KG1 (cell line): ENCODE data around the gene TBX15.

Experiments
- DNase-seq: peaks from one replicate; lab custom pipeline; 2025; lab: John Stamatoyannopoulos, UW

Gene TBX15

GRCh38 chr1:118890851-118891384 is 97.2 kb downstream of the TBX15 start:
- no peak for DNase-seq

DNA sequence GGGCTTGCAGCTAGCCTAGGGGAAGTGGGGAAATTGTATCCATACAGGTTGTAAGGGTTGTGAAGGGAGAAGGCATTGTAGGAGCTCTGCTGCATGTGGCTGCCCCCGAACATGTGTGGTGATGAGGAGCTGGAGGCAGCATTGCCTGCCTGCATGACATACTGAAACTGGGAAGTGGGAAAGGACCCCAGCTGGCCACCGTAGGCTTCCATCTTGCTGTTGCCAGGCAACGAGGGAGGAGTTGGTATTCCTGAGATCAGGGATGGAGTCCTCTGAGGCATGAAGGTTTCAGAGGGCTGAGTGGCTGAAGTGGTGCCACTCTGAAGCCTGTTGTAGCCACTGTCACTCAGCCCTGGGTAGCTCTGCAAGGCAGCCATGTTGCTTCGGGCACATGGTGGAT is 103.2 kb downstream of the TBX15 start:
- DNase-seq, result no peak

GRCh38 chr1:118881751-118882150 is 106.4 kb downstream of the TBX15 start:
- DNase-seq, result no peak

DNA sequence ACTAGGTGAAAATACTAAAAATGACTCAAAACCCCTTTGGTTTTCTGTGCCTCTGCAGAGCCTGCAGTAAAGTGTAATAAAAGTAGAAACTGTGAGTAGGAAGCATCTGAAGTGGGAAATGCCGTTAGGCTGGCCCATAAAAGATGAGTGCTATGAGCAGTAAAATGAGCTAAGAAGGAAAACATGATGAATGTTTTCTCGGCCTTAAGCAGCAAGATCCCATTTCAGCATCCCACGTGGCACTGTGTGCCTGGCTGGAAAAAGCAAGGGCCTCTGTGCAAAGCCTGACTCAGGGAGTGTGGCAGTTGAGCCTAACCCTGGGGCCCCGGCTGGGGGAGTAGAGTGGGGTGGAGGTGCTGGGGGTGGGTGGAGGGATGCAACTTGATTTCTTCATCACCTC is 109.5 kb downstream of the TBX15 start:
- DNase-seq, result no peak

GRCh38 chr1:118877668-118878396 is 110.3 kb downstream of the TBX15 start:
- no peak for DNase-seq

DNA sequence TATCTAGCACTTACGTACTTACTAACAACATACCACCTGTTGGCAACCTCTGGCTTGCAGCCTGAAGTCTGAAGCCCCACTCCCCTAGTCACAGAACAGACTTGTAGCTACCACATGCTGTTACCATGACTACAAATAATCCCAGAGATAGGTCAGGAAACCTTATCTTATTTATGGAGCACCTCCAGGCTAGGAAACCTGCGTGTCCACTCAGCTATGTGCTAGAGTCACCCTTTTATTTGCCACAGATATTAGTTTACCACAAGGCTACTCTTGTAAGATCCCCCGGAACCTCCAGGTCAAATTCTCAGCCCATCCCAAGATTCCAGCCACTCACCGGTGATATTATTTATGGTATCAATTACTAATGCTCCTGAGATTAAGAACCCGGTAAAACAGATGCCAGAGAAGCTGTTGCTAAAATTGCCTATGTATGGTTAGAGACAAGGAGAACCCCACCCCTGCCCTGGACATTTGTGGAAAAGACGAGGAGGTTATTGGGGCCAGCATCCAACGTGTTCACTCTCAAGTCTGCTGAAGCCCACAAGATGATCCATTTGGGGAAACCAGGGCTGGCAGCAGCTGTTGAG is 116.5 kb downstream of the TBX15 start:
- DNase-seq, result no peak

DNA sequence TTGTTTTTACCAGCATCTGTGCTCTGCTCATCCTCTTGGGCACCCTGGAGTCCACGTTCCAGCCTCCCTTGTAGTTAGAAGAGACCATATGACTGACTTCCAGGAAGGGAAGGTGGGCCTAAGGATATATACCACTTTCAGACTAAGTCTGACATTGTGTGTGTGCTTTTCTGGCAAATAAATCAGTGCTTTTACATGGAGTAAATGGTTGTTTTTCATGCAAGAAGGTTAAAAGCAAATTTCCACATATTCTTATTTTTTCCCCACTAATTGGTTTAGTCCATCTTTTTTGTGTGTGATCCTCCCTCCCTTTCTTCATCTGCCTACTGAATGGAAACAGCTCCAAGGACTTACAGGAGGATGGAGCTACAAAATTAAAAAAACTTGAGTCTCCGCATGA is 119.8 kb downstream of the TBX15 start:
- DNase-seq, result no peak

DNA sequence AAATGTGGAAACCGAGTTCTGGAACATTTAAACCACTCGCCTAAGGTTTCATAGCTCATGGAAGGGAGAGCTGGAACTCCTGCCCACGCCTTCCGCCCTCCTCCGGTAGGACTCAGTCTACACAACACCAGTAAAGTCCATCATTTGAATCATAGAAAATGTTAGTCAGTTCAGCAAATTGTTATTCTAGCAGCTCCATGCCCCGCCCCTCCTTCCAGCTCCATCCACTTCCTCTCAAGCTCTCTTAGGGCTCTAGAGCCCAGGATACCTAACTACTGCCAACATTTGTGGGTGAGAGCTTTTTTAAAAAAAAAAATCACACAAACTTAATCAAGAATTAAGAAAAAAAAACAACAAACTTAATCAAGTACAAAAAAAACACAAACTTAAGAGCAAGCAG is 121.8 kb downstream of the TBX15 start:
- DNase-seq, result no peak

DNA sequence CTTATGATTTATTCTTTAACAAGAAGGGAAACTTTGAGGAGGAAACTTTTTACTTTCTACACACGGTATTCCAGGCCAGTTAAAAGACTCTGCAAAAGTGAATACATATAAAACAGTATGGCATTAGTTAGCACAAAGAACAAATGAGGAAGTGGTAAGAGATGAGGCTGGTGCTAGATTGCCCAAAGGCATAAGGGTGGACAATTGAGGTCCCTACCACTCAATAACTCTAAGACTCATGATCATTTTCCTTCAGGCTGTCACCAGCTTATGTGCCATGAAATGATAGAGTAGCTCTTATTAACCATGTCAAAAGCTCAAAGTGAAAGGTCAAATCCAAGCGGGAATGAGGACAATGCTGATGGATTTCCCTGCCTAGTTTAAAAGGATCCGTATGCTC is 124.5 kb downstream of the TBX15 start:
- DNase-seq, result no peak

DNA sequence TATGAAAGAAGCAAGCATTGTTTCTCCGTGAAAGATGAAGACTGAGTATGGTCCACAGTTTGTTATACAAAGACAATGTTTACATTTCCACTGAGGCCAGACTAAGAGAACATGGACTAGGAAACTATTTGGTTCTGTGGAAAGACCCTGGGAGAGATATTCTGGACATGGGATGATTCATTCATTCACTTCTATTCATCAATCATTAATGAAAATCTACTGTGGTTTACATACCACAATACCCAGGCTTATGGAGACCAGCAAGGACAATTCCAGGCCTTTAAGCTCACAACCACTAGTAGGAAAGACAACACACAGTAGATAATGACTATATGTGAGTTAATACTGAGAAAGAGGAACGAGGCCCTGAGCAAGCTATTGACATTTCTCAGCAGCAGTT is 125.4 kb downstream of the TBX15 start:
- no peak for DNase-seq

GRCh38 chr1:118861216-118861615 is 126.9 kb downstream of the TBX15 start:
- no peak for DNase-seq

DNA sequence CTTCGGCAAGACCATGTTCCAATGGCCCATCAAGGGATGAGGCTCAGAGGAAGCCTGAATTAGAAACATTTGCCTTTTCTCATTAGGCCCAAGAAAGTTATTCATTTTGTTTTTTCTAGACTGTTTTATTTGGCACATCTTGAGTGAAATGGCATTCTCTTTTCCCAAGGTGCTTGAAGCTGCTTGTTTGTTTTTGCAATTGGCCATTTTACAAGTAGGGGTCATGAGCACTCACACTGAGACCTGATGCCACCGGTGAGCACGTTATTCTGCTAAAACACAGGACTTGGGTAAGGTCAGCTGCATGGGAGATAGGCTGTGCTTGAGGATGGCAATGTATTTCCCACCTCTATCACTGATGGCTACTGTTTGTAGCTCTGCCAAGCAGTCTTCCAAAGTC is 128.1 kb downstream of the TBX15 start:
- DNase-seq, result no peak

GRCh38 chr1:118846443-118846842 is 141.7 kb downstream of the TBX15 start:
- DNase-seq, result no peak

DNA sequence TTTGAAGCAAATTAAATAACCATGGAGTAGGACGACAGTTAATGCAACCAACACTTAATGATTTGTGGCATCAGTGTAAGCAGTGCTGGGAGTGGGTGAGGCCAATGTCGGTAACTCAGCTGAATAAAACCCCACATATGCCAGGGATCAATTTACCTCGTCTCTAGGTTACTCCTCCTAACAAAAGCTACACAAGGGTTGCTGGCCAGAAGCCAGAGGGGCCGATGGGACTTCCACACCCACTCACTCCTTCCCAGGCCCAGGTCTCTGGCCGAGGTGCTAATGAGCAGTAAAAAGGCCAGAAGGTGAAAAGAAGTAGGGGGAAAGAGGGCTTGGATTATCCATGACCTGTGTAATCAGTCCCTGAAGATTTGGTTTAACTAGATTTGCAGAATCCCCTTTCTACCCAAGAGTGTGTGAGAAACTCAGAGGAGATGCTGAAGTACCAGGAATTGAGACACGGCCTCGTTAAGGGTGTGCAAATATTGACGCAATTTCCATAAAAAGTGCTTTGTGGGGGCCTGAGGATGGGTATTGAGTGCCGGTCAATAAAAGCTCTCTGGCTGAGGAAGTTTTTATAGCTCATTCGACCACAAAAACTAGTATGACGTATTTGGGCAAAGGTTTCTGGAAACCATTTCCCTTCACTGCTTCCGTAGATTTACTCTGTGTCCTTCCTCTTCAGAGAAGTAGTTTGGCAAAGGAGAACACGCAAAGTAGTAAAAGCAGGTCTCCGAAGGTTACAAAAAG is 145.5 kb downstream of the TBX15 start:
- DNase-seq, result no peak

DNA sequence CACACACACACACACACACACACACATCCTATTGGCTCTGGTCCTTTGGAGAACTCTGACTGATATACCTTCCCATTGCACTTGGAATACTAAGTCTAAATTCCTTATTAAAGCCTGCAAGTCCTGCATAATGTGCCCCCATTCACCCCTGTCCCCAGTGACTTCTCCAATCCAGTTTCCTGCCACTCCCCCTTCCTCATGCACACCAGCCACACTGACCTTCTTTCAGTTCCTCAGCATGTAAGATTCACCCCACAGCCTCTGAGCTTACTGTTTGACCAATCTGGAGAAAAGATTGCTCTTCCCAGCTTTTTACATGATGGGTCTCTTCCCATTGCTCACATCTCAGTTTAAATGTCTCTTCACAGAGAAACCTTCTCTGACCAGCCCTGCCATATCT is 146.6 kb downstream of the TBX15 start:
- no peak for DNase-seq
